Measurements from ENCODE around the gene BBS9.

DNA sequence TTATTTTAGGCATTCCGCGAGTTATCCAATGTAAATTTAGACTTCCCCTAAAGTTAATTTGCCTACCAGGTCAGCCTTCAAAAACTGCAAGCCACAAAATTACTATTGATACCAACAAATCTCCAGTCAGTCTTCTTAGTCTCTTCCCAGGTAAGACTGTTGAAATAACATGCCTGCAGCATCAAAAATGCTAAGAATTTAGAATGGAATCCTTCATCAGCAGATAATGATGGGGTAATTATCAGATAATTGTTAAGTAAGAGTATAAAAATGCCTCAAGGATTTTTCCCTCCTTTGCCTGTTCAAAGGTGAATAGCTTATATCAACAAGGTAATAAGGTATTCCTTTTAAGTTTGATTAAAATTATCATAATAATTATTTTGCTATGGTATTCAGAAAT lies 228.5 kb downstream of the BBS9 start:
- no peak for TF ChIP-seq TAF1 (IDR thresholded peaks at IDR 0.05; ENCODE audit: low read depth, low read length)
- TF ChIP-seq POLR2A (IDR thresholded peaks at IDR 0.05; ENCODE audit: low read depth, low read length), result no peak
- no peak for TF ChIP-seq SPI1 (IDR thresholded peaks at IDR 0.05; ENCODE audit: low read depth, low read length)
- TF ChIP-seq POLR2AphosphoS5 (IDR thresholded peaks at IDR 0.05; ENCODE audit: low read depth, low read length), result no peak
- no peak for TF ChIP-seq POU2F2 (IDR thresholded peaks at IDR 0.05; ENCODE audit: low read depth, low read length)
- no peak for TF ChIP-seq PAX5 (IDR thresholded peaks at IDR 0.05; ENCODE audit: insufficient read depth, low read length, severe bottlenecking)

All from GM12891 (cell line).